Stimulated activated CD8-positive, alpha-beta memory T cell treated with anti-CD3 and anti-CD28 coated beads, Interleukin-15, amount 100 ng/mL, for 1 hour (primary cell): ENCODE results near the gene TRAIP.
A peak's percentile ranks its signal among the peaks of the same experiment; 100 is the strongest.

Source experiments
- DNase-seq: peaks from one replicate; pipeline ENCODE4 v3.0.0-alpha.2; 2020; ENCODE audit warnings: low read depth

The TRAIP gene

DNA sequence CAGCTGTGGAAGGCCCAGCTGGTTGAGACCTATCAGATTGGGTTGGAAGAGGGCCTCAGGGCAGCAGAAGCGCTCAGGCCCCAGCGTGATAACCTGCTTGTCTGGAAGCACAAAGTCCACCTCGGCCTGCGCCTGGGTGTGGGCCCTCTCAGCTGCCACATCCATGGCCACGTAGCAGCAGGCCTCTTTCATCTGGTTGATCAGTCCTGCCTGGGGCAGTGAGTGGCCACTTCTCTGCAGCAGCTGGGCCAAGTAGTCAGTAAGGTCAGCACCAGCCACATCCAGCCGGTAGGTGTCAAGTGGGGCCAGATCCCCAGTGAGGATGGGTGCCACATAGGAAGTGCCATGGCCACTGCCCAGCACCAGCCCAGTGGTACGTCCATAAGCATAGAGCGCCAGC is 17.3 kb upstream of the TRAIP start:
- no peak for DNase-seq

DNA sequence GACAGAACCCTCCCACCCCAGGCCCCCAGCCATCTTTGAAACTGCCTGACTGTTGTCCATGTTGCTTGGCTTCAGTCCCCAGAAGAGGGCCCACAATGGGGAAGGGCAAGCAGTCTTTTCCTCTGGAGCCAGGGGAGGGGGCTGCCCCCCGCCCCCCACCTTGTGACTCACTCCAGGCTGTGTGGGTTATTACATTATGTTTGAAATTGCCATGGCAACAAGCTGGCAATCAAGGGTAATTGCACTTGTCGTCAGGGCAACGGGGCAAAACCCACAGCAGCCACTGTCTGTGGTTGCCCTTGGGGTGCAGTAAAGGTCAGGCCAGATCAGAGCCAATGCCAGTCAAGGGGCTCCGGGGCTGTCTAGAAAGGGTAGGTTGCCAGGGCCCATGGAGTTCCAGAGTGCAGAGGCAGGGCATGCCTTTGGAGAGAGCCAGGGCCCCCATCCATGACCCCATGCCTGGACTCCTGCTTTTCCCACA is 16.5 kb upstream of the TRAIP start:
- no peak for DNase-seq

DNA sequence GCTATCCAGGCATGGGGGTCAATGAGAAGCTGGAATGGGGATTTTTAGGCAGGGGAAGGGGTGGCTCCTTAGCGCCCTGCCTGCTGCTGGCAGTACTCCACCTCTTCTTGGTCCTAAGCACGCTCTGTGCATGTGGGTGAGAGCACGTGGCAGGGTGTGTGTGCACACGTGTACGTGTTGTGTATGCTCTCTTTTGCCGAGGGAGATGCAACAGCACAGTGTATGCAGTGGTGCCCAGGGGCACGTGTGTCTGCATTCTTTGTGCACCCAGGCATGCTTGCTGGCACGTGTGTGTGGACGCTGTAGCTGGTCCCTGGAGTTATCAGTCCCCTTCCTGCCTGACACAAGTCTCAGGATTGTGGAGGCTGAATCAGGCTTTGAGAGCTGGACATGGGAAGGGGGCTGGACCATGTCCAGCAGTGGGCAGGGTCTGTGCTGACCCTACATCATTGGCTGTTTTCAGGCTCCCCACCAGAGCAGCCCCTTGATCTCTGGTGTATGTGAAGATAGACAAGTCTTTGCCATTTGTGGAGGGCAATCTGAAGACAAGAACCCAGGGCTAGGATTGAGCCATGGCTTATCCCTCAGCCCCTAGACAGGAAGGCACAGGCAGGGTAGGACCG is 15.3 kb upstream of the TRAIP start:
- no peak for DNase-seq

DNA sequence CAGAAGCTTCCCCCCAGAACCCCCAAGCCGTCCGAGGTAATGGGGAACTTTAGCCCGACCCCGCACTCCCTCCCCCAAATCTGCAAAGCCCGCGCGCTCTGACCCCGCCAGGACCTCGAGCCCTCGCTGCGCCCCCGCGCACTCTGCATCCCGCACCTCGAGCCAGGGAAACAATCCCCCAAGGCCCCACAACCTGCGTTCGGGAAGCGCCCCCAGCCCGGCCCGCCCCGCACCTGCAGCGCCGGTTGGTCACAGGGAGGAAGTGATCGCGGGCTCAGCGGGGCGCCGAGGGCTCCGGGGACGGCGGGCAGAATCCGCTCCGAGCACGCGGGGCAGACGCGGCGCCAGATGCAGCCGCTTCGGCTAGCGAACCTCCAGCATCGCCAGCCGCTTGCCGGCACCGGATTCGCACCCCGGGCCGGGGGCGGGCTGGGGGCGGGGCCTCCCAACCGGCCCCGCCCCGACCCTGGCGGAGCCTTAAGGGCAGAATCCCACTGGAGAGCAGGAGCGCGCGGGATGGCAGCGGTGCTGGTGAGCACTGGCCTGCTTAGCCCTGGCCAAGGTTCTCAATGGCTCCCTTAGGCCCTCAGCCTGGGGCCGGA is 13.3 kb upstream of the TRAIP start, which contains the start of gene CAMKV:
CAMKV (minus strand) TSS at position 382 of the 602 bp plus-strand sequence. CDS start 7,518 bp downstream, outside the sequence.
- no peak for DNase-seq

DNA sequence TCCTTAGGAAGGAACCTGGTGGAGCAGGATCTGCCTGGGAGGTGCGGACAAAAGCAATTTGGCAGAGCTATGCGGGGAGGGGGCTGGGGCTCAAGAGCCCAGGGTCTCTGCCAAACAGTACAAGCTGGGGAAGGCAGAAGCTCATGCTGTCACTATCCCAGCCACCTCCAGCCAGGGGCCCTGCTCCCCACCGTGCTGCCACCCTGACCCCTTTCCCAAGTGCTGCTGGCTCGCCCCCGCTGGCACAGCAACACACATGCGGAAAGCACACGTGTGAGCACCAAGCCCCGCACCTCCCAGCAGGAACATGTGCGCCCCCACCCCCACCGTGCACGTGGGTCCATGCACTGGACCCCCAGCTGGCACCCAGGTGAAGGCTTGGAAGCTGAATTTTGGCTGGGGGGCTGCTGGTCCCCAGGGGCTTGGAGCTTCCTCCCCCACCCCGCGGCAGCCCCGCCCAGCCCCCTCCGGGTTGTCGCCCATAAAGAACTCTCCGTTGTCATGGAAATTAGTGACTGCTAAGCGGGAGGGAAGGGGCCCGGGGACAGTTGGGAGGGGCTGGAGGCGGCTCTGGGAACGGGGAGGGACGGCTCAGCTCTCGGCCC is 12.6 kb upstream of the TRAIP start:
- DNase-seq, result no peak

DNA sequence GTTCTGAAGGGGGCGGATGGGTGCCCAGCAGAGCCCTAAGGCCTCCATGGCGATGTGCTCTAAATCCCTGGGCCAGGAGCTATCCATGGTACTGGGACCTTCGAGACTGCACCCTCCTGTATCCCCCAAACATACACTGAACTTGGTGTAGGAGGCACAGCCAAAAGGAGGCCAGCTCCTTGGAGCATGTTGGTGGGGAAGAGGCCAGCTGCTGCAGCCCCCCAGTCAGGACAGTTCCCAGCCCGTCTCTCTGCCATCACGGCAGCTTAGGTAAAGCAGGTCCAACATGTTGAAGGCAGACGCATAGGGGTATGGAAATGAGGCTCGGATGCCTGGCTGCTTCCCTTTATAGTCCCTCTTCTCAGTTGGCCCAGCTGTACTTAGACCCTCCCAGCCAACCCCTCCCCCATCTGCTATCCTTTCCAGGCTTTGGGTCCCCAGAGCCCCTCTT is 11.5 kb upstream of the TRAIP start:
- DNase-seq, result no peak

DNA sequence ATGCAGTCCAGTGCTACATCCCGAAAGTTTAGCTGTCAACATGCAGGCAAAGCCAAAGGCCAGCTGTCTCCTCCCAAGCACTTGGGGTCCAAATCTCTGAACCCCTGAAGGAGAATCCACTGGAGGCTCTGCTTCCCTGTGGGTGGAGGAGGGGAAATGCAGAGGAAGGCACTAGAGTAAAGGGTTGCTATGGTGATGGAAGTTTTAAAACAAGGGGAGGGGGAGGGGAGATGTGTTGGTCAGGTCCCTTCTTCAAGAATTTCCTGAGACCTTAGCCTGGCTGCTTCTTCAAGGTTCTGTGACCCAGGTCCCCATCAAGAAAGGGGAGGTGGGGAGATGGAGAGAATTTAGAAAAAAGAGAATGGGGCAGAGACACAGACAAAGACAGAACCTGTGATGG is 11.0 kb upstream of the TRAIP start:
- no peak for DNase-seq

DNA sequence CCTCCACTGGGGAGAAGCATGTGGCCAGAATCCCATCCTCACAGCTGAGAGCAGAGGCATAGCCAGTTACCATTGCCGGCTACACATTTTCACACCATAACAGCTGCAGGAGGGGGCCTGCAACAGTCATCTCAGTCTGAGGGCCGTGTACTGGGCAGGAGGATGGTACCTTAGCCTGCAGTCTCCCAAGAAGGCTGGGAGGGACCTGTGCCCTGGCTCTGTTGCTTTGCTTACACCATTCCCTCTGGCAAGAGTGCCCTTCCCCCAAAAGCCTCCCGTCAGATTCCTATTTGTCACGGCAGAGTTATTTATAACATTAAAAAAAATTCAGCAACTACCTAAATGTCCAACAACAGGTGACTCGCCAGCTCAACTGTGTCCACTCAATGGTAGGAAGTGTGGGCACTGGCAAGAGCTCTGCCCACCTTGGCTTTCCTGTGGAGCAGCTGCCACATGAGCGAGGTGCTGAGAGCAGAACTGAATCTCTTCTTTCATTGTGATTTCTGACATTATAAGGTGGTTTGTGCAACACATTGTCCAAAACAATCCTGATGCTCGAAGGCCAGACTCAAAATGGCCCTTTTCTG is 8.9 kb upstream of the TRAIP start:
- no peak for DNase-seq

DNA sequence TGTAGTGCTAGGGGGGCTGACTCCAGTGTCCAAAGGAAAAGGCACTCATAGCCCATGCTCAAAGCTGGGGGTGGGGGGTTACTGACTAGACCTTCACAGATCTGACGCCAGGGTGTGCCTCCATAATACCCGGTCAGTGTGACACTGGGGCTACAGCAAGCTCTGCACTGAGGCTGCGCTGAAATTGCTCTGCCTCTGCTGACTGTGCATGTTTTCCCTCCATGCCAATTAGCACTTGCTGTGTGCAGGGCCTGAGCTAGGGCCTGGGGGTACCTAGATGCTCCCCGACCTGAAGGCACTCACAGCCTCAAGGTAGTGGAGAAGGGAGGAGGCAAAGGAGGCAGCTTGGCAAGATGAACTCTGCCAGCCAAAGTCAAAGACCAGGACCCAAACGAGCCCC is 8.1 kb upstream of the TRAIP start:
- no peak for DNase-seq

DNA sequence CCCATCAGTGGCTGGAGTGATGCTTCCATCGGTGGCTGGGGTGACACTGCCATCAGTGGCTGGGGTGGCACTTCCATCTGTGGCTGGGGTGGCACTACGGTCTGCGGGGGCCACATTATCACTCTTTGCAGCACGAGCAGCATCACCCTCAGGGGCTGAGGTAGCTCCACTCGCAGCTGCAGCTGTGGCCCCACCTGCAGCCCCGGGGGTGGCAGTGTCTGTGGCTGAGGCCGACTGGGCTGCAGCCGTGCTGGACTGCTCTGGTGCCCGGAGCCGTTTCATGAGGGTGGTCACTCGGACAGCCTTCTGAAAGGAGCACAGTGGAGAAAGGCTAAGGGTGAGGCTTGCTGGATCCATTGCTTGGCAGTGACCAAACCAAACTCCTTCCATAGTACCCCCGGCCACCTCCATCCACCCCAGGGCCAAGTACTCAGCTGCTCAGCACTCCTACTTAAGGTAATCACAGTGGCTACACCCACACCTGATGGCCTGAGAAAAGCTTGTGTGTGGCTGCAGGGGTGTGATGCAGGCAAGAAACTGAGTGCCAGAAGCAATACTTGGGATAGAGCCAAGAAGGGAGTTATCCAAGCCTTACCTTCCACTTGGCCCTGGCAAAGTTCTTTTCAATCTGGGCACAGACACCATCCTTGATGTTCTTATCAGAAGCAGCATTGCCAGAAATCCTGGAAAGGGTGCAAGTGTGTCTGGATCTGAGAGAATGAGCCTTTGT is 3.4 kb upstream of the TRAIP start:
- DNase-seq, result no peak

DNA sequence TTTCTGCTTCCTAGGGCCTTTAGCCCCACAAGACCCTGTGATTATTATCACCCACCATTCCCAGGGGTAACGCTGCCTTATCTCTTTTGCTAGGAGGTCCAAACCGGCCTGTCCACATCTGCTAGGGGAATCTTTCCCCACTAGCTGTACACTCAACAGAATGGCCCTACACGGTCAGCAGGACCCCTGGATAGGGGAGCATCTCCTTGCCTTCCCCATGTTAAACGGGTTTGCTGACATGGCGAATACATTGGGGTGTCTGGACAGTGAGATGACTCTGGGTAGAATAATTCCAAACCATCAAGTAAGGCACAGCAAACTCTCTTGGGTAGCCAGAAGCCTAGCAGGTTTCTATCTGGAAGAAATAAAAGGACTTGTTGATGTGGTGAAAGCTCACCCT is 702 bp downstream of the TRAIP start:
- no peak for DNase-seq

DNA sequence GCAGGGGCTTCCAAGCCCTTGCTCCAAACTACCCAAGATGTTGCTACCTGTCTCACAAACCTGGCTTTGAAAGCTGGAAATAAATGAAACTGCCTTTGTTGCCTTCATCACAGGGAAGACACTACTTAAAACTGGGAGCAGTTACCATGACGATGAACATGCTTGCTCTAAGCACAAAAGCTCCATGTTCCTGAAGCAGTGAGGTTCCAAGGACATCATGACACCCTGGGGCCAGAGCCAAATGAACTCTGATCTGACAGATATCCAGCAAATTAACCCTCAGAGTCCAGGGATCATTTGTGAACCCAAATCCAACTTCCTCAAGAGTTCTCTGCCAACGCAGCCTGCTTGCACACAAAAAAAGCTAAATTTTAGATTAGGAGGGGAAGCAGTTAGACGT is 10.7 kb downstream of the TRAIP start:
- no peak for DNase-seq

DNA sequence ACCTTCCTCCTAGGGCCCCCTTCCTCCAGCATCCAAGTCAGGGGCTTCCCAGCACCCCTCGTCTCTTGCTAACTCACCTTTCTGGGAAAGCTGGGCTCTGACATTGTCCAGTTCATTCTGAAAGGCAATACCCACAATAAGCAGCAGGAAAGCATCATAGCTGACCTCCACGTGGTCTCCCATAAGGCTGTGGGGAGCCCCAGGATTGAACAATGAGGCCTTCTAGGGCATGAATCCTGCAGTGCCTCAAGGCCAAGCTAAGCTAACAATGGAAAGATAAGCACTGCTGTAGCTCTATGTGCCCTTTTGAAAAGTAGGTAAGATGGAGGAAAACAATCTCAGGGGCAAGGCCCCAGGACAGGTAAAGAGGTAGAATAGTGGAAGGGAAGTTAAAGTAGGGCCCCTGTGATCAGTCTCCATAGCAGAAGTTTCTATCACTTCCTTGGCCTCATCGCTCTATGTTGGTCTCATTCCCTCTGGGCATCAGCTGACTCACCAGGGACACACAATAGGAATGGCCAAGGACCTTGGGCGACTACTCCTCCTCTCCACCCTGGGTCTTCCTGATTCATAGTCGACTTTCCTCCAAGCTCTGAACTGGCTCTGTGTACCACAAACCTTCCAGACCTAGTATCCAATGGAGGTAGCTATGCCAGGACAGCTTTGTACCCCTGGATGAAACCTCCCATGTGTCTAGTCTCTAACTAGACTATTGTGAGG is 11.7 kb downstream of the TRAIP start:
- no peak for DNase-seq

DNA sequence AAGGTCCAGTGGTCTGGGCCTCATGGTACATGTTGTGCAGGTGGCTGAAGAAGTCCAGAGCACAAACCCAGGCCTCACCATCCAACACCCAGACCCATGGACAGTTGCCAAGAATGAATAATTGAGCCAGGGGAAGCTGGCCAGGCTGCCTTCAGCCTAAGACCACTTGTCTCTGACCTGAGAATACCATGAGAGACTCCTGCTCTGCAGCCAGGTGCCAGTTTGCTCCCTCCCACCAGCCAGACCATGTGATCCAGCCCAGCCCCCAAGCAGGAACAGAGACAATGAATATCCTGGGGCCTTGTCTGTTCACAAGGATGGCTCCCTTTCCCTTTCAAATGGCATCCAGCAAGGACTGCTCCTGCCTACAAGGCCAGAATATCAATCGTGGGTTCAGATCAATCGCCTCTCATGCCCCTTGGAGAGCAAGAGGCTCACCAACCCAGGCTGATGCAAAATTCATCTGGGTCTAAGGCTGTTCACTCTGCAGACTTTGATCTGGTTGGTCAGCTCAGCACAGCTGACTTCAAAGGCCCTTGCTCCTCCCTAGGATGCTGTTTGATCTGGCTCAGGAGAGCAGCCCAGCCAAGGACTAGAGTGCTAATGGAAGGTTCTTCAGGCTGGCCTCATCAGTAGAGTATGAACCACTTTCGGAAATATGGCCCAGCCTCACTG is 13.4 kb downstream of the TRAIP start:
- no peak for DNase-seq

DNA sequence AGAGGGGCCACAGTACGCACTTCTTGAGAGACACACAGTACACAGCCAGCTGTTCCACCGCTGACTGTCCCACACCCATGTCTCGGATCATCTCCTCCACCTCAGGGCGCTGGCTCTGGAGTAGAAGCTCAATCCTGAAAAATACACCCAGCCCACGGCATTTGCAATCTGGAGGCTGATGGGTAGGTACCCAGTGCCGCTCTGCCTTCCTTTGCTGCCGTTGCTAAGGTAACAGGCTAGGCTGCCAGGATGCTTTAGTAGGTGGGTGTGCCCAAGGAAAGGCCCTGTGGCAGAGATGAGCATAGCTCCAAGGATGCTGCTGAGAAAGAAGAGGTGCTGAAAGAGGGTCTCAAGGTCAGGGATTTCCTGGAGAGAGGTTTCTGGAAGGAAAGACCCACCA is 14.6 kb downstream of the TRAIP start:
- no peak for DNase-seq

DNA sequence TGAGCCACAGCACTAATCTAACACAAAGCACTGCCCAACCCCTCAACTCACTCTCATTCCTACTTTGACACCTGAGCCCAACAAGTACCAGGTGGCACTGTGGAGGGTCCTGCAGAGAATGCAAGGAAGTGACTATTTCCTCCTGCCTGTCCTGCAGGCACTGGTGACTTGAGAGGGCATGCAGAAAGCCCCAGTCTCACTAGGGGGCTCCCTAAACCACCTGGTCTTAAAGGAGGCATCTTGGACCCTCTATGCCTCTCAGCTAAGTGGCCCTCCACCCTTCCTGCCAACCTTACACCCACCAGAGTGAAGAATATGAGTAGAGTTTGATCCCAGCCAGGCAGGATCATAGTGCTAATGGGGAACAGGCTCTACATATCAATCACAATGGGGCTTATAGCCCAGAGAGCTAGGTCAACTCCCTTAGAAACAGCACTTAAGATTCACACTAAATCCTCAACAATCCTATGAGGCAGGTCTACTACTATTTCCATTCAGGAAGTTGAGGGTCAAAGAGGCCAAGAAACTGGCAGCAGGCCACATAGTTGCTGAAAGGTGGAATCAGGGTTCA is 15.2 kb downstream of the TRAIP start:
- DNase-seq, result no peak

DNA sequence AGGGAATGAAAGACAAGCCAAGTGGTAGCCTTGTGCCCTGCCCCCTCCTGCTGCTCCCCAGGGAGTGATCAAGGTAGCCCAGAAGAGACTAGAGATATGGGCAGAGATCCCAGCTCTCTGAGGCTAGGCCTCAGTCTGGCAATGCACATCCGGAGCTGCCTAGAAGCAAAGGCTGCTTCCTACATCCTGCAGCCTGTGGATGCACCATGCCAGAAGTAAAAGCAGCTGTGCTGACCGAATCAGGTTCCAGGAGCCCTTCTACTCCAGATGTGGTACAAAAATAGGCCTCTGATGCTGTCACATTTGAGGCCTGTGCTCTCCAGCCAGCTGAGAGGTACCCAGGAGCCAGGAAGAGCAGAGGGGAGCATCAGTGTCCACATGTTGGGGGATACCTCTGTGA is 16.0 kb downstream of the TRAIP start:
- DNase-seq, result no peak

DNA sequence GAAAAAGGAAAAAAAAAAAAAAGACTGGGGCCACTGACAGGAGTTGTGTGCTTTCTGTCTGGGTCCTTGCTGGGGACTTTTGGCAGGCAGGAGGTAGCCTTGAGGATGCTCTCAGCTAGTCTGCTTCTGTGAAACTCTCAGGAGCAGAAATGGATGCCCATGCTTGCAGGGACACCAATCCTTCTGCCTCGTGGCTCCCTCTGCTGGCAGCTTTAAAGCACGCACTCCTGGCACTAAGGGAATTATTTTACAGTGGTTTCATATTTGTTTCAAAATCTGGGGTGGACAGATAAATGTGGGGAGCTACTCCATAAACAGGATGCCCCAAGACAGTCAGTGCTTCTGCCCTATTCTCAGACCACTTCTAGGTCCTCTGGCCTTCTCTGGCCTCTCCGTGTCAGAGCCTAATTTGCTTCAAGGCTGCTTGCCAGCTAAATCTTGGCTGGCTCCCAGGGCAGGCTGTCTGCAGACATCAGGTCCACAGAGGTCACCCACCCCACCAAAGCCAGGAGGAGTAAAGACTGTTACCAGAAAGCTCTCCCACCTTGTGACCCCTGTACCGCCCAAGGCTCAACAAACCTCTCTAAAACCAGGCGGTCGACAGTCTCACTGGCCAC is 17.1 kb downstream of the TRAIP start:
- DNase-seq, result peak; percentile 73

DNA sequence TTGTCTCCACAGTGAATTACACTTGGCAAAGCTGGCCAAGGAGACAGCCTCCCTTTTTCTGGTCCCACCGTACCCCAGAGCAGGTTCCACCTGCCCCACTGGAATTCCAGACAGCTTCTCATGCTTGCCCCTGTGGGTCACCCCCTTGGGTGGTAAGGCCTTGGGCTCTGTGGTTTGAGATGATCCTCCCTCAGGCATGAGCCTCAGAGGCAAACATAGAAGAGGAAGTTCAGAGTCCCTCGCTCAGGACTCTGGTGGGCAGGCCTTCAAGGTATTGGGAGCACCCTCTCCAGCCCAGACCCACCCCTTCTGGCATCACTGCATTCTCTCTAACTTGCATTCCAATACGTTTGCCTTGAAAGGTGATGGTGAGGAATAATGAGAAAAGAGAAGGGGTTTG is 25.0 kb downstream of the TRAIP start:
- no peak for DNase-seq

DNA sequence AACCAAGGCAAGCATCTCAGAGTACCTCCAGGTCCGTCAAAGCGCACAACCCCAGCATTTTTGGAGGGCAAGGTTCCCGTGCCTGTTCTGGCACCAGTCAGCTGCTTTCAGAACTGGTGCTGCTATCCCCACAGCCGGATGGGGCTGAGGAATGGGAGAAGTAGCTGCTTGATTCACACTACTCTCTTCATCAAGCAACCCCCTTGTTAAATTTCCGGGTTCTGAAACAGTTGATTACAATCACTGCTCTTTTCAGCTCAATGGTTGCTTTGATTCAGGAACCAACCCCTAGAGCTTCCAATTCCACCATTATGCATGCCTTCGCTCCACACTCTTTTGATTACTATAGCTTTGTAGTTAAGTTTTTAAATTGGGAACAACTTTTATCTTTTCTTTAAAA is 30.3 kb downstream of the TRAIP start:
- no peak for DNase-seq
